Effector memory CD8-positive, alpha-beta T cell (primary cell): ENCODE data around the gene SLIT3.

ENCODE experiments used
- ATAC-seq: fragments of 150-1000 bp; cut with Tn5 transposase; replicated peaks from 2 replicates; pipeline ENCODE4 v1.10.0; 2021; ENCODE audit warnings: mild to moderate bottlenecking, moderate library complexity
- DNase-seq, 3 experiments: peaks; one replicate each; pipeline ENCODE4 v3.0.0; 2021
- H3K27ac Mint-ChIP-seq, 2 donors: one replicate each; pipeline ENCODE4 v1.8.0; 2022; ENCODE audit warnings: mild to moderate bottlenecking in 2 of 2, mixed read lengths in 2 of 2, moderate library complexity in 2 of 2
- H3K27me3 Mint-ChIP-seq, 2 donors: one replicate each; pipeline ENCODE4 v1.8.0; 2022; ENCODE audit warnings: mixed read lengths in 2 of 2
- H3K36me3 Mint-ChIP-seq: one replicate; pipeline ENCODE4 v1.8.0; 2022; ENCODE audit warnings: mild to moderate bottlenecking, moderate library complexity, mixed read lengths; ENCODE audit not compliant: insufficient read depth
- H3K4me1 Mint-ChIP-seq, 2 donors: one replicate each; pipeline ENCODE4 v1.8.0; 2022; ENCODE audit warnings: low read depth in 2 of 2, mixed read lengths in 2 of 2
- H3K4me3 Mint-ChIP-seq, 2 donors: one replicate each; pipeline ENCODE4 v1.8.0; 2022; ENCODE audit warnings: mild to moderate bottlenecking in 2 of 2, mixed read lengths in 2 of 2, moderate library complexity in 2 of 2
- H3K9me3 Mint-ChIP-seq, 2 donors: one replicate each; pipeline ENCODE4 v1.8.0; 2022; ENCODE audit warnings: mixed read lengths in 2 of 2

Gene SLIT3

GRCh38 chr5:168801567-168801966 is 499.4 kb downstream of the SLIT3 start:
- Mint-ChIP-seq H3K4me1 (no peaks in the 10 kb centered on the region), H3K27me3 (peaks cover 18 to 35% of the 10 kb centered on the region in 2 donors), H3K27ac (no peak overlapping the region), H3K36me3 (no peaks in the 10 kb centered on the region), H3K9me3 (no peaks in the 10 kb centered on the region), H3K4me3 (no peak overlapping the region)
- DNase-seq (no peak), ATAC-seq (no peak)

GRCh38 chr5:168800701-168801100 is 500.2 kb downstream of the SLIT3 start:
- ATAC-seq (no peak), DNase-seq (no peak)
- Mint-ChIP-seq H3K4me3 (no peak overlapping the region), H3K36me3 (no peaks in the 10 kb centered on the region), H3K27me3 (peaks cover 23 to 43% of the 10 kb centered on the region in 2 donors), H3K27ac (no peak overlapping the region), H3K9me3 (no peaks in the 10 kb centered on the region), H3K4me1 (no peaks in the 10 kb centered on the region)

- DNase-seq = no peak
- no peaks in the 10 kb centered on the region for H3K9me3 Mint-ChIP-seq
- no peaks in the 10 kb centered on the region for H3K4me1 Mint-ChIP-seq
- peaks cover 17 to 55% of the 10 kb centered on the region in 2 donors for H3K27me3 Mint-ChIP-seq
- ATAC-seq = no peak
- H3K4me3 Mint-ChIP-seq = no peak overlapping the region
- H3K27ac Mint-ChIP-seq = no peak overlapping the region
- H3K36me3 Mint-ChIP-seq = no peaks in the 10 kb centered on the region
Measured at GRCh38 chr5:168798065-168799023, 502.6 kb downstream of the SLIT3 start.

- Mint-ChIP-seq H3K27me3 (peaks cover 17 to 51% of the 10 kb centered on the region in 2 donors), H3K36me3 (no peaks in the 10 kb centered on the region), H3K27ac (no peak overlapping the region), H3K4me3 (no peak overlapping the region), H3K9me3 (no peaks in the 10 kb centered on the region), H3K4me1 (no peaks in the 10 kb centered on the region)
- DNase-seq (no peak), ATAC-seq (no peak)
Measured at GRCh38 chr5:168796593-168797580, 504.1 kb downstream of the SLIT3 start.

GRCh38 chr5:168796000-168796399 is 504.9 kb downstream of the SLIT3 start:
- Mint-ChIP-seq H3K27me3 (peaks cover 17 to 42% of the 10 kb centered on the region in 2 donors), H3K4me1 (no peaks in the 10 kb centered on the region), H3K27ac (no peak overlapping the region), H3K36me3 (no peaks in the 10 kb centered on the region), H3K9me3 (no peaks in the 10 kb centered on the region), H3K4me3 (no peak overlapping the region)
- ATAC-seq (no peak), DNase-seq (no peak)

GRCh38 chr5:168793841-168794837 is 506.8 kb downstream of the SLIT3 start:
- ATAC-seq (no peak), DNase-seq (no peak)
- Mint-ChIP-seq H3K4me1 (no peaks in the 10 kb centered on the region), H3K27ac (no peak overlapping the region), H3K27me3 (peaks cover 7 to 40% of the 10 kb centered on the region in 2 donors), H3K4me3 (no peak overlapping the region), H3K36me3 (no peaks in the 10 kb centered on the region), H3K9me3 (no peaks in the 10 kb centered on the region)

GRCh38 chr5:168792678-168793077 is 508.3 kb downstream of the SLIT3 start:
- Mint-ChIP-seq H3K9me3 (no peaks in the 10 kb centered on the region), H3K4me1 (no peaks in the 10 kb centered on the region), H3K36me3 (no peaks in the 10 kb centered on the region), H3K4me3 (no peak overlapping the region), H3K27me3 (peaks cover 7 to 50% of the 10 kb centered on the region in 2 donors), H3K27ac (no peak overlapping the region)
- DNase-seq = no peak
- no peak for ATAC-seq

GRCh38 chr5:168790671-168791250 is 510.2 kb downstream of the SLIT3 start:
- no peaks in the 10 kb centered on the region for H3K4me1 Mint-ChIP-seq
- H3K4me3 Mint-ChIP-seq = no peak overlapping the region
- no peak for DNase-seq
- no peak overlapping the region for H3K27ac Mint-ChIP-seq
- H3K36me3 Mint-ChIP-seq = no peaks in the 10 kb centered on the region
- no peaks in the 10 kb centered on the region for H3K9me3 Mint-ChIP-seq
- ATAC-seq = no peak
- H3K27me3 Mint-ChIP-seq = peaks cover 0 to 38% of the 10 kb centered on the region in 2 donors

GRCh38 chr5:168790002-168790635 is 510.8 kb downstream of the SLIT3 start:
- ATAC-seq (no peak), DNase-seq (no peak)
- Mint-ChIP-seq H3K27me3 (peaks cover 5 to 32% of the 10 kb centered on the region in 2 donors), H3K36me3 (no peaks in the 10 kb centered on the region), H3K4me1 (no peaks in the 10 kb centered on the region), H3K27ac (no peak overlapping the region), H3K9me3 (no peaks in the 10 kb centered on the region), H3K4me3 (no peak overlapping the region)

GRCh38 chr5:168788786-168789185 is 512.2 kb downstream of the SLIT3 start:
- no peak for DNase-seq
- Mint-ChIP-seq H3K9me3 (no peaks in the 10 kb centered on the region), H3K36me3 (no peaks in the 10 kb centered on the region), H3K4me3 (no peak overlapping the region), H3K27ac (no peak overlapping the region), H3K4me1 (no peaks in the 10 kb centered on the region), H3K27me3 (peaks cover 6 to 19% of the 10 kb centered on the region in 2 donors)
- ATAC-seq = no peak

GRCh38 chr5:168788107-168788506 is 512.8 kb downstream of the SLIT3 start:
- DNase-seq = no peak
- H3K9me3 Mint-ChIP-seq = no peaks in the 10 kb centered on the region
- H3K4me3 Mint-ChIP-seq = no peak overlapping the region

GRCh38 chr5:168786147-168786546 is 514.8 kb downstream of the SLIT3 start:
- no peak overlapping the region for H3K27ac Mint-ChIP-seq
- ATAC-seq = no peak
- DNase-seq = no peak
- H3K9me3 Mint-ChIP-seq = no peaks in the 10 kb centered on the region
- H3K4me3 Mint-ChIP-seq = no peak overlapping the region
- no peaks in the 10 kb centered on the region for H3K36me3 Mint-ChIP-seq
- H3K4me1 Mint-ChIP-seq = no peaks in the 10 kb centered on the region
- peaks cover 6 to 24% of the 10 kb centered on the region in 2 donors for H3K27me3 Mint-ChIP-seq

More at GRCh38 chr5:168788107-168788506, 512.8 kb downstream of the SLIT3 start:
- Mint-ChIP-seq H3K27me3 (peaks cover 6 to 13% of the 10 kb centered on the region in 2 donors), H3K27ac (no peak overlapping the region), H3K4me1 (no peaks in the 10 kb centered on the region), H3K36me3 (no peaks in the 10 kb centered on the region)
- no peak for ATAC-seq
